ENCODE results near the gene KRT17. TPM values are rescaled to one million over a fixed set of nuclear protein-coding genes. Genes with fewer than 3 reads are reported as not detected.
A peak's percentile ranks its signal among the peaks of the same experiment; 100 is the strongest.

KRT17 gene
- total and polyA plus RNA-seq, 4 donors = 0.66 to 1.5 (median 0.69) TPM; not detected in 1

DNA sequence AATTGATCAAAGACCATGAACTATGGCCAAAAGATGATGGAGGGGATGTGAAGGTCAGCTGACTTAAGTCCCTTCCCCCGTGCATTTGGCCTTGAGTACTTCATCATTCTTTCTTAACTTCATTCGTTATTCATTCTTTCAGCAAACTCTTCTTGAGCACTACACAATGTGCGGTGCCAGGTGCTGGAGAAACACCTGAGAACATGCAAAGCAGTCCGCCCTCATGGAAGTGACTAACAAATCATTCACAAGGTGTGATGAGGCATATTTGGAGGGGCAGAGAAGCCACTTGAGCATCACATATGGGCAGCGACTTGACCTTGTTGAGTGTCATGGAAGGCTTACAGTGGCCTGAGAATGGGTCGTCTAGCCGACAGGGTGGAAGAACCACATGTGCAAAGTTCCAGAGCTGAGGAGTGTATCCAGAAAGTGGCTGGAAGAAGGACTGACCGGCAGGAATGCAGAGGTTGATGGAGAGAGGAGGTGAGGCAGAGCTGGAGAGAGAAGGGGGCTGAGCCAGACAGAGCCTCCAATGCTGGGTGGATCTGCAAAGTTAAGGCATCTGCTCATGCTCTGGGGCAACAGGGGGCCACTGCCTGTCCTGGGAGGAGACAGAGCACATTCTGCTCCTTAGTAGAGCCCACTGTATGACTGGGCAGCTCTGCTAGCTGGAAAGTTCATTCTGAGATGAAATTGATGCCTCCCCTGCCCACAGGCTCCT lies 39.2 kb upstream of the KRT17 start:
- WGBS (ENCODE audit: insufficient coverage) = 73% methylated on average over 6 of the region's 8 CpGs
- Histone ChIP-seq H3K27me3 (ENCODE audit: control insufficient read depth, insufficient read depth, low read length) (no peaks in the 10 kb centered on the region), H3K4me1 (ENCODE audit: control insufficient read depth, insufficient read depth, low read length) (peaks cover 26% of the 10 kb centered on the region), H3K36me3 (ENCODE audit: control insufficient read depth, insufficient read depth, low read length) (no peaks in the 10 kb centered on the region), H3K27ac (ENCODE audit: low read depth, low read length) (no peak overlapping the region), H3K4me3 (ENCODE audit: low read depth, low read length) (no peak overlapping the region), H3K9me3 (ENCODE audit: control insufficient read depth, insufficient read depth, low read length) (no peaks in the 10 kb centered on the region)
- no peak for DNase-seq (ENCODE audit: low read depth in 4 of 6, low spot score in 6 of 6)

DNA sequence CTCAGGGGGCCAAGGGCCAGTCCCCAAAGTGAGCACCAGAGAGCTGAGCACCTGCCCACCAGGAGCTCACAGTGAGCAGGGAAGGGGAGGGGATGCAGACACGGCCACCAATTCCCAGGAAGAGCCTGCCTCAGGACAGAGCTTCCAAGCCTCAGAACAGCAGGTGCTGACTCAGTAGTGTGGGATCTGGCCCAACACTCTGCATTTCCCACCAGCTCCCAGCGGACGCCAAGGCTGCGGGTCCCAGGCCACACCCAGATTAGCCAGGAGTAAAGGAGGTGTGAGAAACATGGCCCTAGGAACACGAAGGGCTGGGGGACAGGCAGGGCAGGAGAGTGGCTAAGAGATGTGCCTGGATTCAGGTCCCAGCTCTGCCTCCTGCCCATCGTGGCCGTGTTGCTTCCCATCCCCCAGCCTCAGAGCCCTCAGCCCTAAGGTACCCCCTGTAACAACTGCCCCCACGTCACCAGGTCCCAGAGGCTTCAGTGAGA lies 35.9 kb upstream of the KRT17 start:
- peaks cover 8% of the 10 kb centered on the region for H3K4me1 ChIP-seq (ENCODE audit: control insufficient read depth, insufficient read depth, low read length)
- H3K9me3 ChIP-seq (ENCODE audit: control insufficient read depth, insufficient read depth, low read length) = no peaks in the 10 kb centered on the region
- WGBS (ENCODE audit: insufficient coverage) = 84% methylated on average over 4 of the region's 8 CpGs
- no peaks in the 10 kb centered on the region for H3K36me3 ChIP-seq (ENCODE audit: control insufficient read depth, insufficient read depth, low read length)
- no peaks in the 10 kb centered on the region for H3K27me3 ChIP-seq (ENCODE audit: control insufficient read depth, insufficient read depth, low read length)
- DNase-seq (ENCODE audit: low read depth in 4 of 6, low spot score in 6 of 6) = no peak
- no peak overlapping the region for H3K27ac ChIP-seq (ENCODE audit: low read depth, low read length)
- H3K4me3 ChIP-seq (ENCODE audit: low read depth, low read length) = no peak overlapping the region

DNA sequence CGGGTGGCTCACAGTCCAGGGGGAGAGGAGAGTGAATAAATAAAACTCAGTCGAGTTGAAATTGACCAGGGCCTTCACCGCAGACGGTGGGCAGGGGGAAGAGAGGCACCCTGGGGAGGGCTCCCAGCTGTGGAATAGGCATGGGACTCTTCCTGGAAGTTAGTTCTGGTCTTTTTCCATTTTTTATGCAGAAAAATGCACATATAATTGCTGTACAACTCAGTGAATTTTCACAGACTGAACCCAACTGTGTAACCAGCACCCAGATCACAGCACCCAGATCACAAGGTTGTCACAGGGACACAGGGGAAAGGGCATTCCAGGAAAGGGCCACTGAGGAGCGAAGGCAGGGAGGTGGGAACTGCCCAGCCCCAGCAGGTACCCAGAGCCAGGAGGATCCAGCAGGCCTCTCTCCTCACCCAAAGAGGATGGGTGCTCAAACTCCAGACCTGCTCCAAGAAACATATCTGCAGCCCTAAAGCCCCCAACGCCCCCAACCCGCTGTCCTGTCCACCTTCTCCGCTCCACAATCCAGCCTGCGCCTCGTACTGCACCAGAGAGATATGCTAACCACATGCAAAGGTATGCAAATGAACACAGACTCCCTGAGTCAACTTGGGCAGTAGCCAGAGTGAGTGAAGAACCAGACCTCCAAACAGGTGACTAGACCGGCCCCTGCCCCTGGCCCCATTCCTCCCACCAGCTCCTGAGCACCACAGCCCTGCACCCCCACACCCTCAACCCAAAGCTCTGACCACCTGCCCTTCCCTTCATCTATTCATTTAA lies 35.2 kb upstream of the KRT17 start:
- Histone ChIP-seq H3K36me3 (ENCODE audit: control insufficient read depth, insufficient read depth, low read length) (no peaks in the 10 kb centered on the region), H3K27ac (ENCODE audit: low read depth, low read length) (no peak overlapping the region), H3K27me3 (ENCODE audit: control insufficient read depth, insufficient read depth, low read length) (no peaks in the 10 kb centered on the region), H3K4me1 (ENCODE audit: control insufficient read depth, insufficient read depth, low read length) (peaks cover 9% of the 10 kb centered on the region), H3K4me3 (ENCODE audit: low read depth, low read length) (no peak overlapping the region), H3K9me3 (ENCODE audit: control insufficient read depth, insufficient read depth, low read length) (no peaks in the 10 kb centered on the region)
- WGBS (ENCODE audit: insufficient coverage) = 96% methylated on average over 6 of the region's 11 CpGs
- no peak for DNase-seq (ENCODE audit: low read depth in 4 of 6, low spot score in 6 of 6)

DNA sequence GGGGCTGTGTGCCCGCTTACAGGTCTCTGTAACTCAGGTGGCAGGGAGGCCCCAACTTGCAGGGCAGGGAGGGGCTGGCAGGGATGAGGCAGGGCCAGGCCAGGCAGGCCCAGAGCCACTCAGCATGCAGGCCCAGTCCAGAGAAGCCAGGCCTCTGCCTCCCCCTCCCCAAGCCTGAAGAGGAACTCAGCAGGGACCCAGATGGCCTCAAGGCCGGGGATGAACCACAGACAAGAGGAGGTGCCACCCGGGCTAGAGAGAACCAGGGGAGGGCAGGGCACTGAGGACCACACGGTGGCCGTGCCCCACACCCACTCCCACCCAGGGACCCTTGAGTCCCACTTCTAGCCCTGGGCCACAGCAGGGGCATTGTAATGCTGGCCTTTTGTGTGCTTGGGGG lies 34.5 kb upstream of the KRT17 start:
- 84% methylated on average over 2 of the region's 5 CpGs for WGBS (ENCODE audit: insufficient coverage)
- no peak for DNase-seq (ENCODE audit: low read depth in 4 of 6, low spot score in 6 of 6)
- no peaks in the 10 kb centered on the region for H3K9me3 ChIP-seq (ENCODE audit: control insufficient read depth, insufficient read depth, low read length)
- no peaks in the 10 kb centered on the region for H3K36me3 ChIP-seq (ENCODE audit: control insufficient read depth, insufficient read depth, low read length)
- H3K4me3 ChIP-seq (ENCODE audit: low read depth, low read length) = no peak overlapping the region
- no peaks in the 10 kb centered on the region for H3K27me3 ChIP-seq (ENCODE audit: control insufficient read depth, insufficient read depth, low read length)
- no peak overlapping the region for H3K27ac ChIP-seq (ENCODE audit: low read depth, low read length)
- H3K4me1 ChIP-seq (ENCODE audit: control insufficient read depth, insufficient read depth, low read length) = peaks cover 9% of the 10 kb centered on the region

DNA sequence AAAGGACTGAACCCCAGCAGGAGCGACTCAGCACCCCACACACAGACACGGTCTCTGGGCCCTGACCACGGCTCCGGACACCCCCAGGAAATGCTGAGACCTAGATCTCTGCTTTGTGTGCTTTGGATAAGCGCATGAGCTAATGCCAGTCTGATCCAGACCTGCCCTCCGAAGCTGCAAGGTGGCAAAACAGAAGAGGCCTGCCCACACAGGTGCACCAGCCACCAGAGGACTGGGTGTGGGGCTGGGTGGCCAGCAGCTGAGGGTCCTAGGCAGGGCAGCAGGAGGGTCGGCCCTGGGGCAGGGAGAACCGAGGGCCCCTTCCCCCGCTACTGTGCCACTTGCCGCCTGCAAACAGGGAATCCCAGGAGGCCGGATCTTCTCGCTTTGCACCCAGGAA lies 33.6 kb upstream of the KRT17 start:
- H3K4me3 ChIP-seq (ENCODE audit: low read depth, low read length) = no peak overlapping the region
- DNase-seq (ENCODE audit: low read depth in 4 of 6, low spot score in 6 of 6) = no peak
- 69% methylated on average over 12 of the region's 12 CpGs for WGBS (ENCODE audit: insufficient coverage)
- no peaks in the 10 kb centered on the region for H3K27me3 ChIP-seq (ENCODE audit: control insufficient read depth, insufficient read depth, low read length)
- no peak overlapping the region for H3K27ac ChIP-seq (ENCODE audit: low read depth, low read length)
- no peaks in the 10 kb centered on the region for H3K9me3 ChIP-seq (ENCODE audit: control insufficient read depth, insufficient read depth, low read length)
- H3K4me1 ChIP-seq (ENCODE audit: control insufficient read depth, insufficient read depth, low read length) = peaks cover 9% of the 10 kb centered on the region
- H3K36me3 ChIP-seq (ENCODE audit: control insufficient read depth, insufficient read depth, low read length) = no peaks in the 10 kb centered on the region

DNA sequence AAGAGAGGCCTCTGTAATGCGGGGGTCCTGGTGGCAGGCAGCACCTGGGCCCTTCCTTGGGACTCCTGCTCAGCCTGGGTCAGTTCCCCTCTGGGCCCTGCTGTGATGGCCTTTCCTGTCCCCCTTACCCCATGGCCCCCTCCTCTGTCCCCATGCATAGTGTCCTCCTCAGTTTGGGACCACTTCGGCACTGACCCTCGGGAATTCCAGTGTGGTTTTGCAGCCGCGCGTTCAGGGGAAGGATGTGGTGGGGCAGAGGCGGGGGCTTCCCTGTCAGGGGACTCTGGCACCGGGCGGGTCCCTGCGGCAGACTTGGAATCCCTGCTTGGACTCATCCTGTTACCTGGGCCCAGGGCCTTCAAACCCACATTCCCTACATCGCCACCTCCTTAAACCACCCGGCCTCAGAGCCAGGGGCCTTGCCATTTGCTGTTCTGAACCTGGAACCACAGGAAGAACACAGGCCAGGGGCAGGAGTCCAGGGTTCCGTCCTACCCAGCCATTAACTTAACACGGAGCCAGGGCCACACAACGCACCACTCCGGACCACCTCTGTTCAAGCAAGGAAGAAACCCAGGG lies 32.9 kb upstream of the KRT17 start:
- Histone ChIP-seq H3K9me3 (ENCODE audit: control insufficient read depth, insufficient read depth, low read length) (no peaks in the 10 kb centered on the region), H3K4me1 (ENCODE audit: control insufficient read depth, insufficient read depth, low read length) (peaks cover 9% of the 10 kb centered on the region), H3K4me3 (ENCODE audit: low read depth, low read length) (no peak overlapping the region), H3K36me3 (ENCODE audit: control insufficient read depth, insufficient read depth, low read length) (no peaks in the 10 kb centered on the region), H3K27me3 (ENCODE audit: control insufficient read depth, insufficient read depth, low read length) (no peaks in the 10 kb centered on the region), H3K27ac (ENCODE audit: low read depth, low read length) (no peak overlapping the region)
- DNase-seq (ENCODE audit: low read depth in 4 of 6, low spot score in 6 of 6) = no peak
- 96% methylated on average over 12 of the region's 16 CpGs for WGBS (ENCODE audit: insufficient coverage)

DNA sequence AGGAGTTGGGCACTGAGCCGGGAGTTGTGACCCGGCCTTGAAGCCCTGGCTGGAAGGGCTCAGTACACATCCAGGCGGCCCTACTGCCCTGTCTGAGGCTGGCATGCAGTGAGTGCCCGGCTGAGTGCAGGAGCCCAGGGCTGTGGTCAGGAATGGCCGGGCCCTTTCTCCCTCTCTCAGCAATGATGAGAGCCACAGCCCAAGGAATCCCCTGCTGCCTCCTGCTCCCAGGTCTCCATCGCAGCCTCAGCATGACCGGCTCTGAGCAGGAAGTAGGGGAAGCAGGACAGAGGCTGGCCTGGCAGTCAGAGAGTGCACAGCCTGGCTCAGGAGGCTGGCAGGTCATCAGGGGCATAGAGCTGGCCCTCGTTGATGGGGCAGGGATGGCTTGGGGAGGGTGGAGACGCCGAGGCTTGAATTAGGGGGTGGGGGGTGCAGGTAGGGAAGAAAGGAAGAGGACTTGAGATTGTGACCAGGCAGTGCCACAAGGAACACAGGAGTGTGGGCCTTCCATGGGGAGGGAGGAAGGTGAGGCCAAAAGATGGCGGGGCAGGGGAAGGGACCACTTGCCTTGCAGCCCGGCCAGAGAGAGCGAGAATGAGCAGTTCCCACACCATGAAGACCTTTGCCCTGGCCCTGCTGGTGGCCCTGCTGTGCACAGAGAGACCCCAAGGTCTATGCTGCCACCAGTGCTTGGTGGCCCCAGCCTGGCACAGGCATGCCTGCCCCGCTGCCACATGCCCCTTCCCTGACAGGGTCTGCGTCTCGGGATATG lies 32.1 kb upstream of the KRT17 start:
- Histone ChIP-seq H3K4me3 (ENCODE audit: low read depth, low read length) (no peak overlapping the region), H3K4me1 (ENCODE audit: control insufficient read depth, insufficient read depth, low read length) (peaks cover 12% of the 10 kb centered on the region), H3K36me3 (ENCODE audit: control insufficient read depth, insufficient read depth, low read length) (no peaks in the 10 kb centered on the region), H3K27ac (ENCODE audit: low read depth, low read length) (no peak overlapping the region), H3K9me3 (ENCODE audit: control insufficient read depth, insufficient read depth, low read length) (no peaks in the 10 kb centered on the region), H3K27me3 (ENCODE audit: control insufficient read depth, insufficient read depth, low read length) (no peaks in the 10 kb centered on the region)
- no peak for DNase-seq (ENCODE audit: low read depth in 4 of 6, low spot score in 6 of 6)
- WGBS (ENCODE audit: insufficient coverage) = 90% methylated on average over 15 of the region's 16 CpGs

DNA sequence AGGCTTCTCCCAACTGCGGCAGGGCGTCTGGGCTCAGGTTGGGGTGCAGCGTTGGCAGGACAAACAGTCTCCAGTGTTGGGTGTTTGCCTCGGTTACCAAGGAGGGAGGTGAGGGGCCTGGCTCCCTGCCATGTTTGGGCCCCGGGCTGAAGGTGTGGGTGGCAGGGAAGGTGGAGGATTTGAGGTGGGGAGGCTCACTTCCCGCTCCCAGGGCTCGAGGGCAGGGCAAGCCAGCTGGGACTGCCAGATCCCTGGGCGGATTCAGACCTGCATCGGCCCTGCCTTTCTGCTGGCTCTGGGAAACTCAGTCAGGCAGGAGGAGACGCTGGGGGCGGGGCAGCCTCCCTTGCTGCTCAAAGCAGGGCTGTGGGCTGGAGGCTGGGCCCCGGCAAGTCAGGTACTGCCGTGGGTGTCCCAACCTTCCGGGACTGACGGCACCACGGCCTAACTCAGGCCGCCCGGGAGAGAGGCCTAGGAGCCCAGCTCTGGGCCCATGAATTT lies 31.3 kb upstream of the KRT17 start:
- H3K4me3 ChIP-seq (ENCODE audit: low read depth, low read length) = no peak overlapping the region
- peaks cover 13% of the 10 kb centered on the region for H3K4me1 ChIP-seq (ENCODE audit: control insufficient read depth, insufficient read depth, low read length)
- H3K27me3 ChIP-seq (ENCODE audit: control insufficient read depth, insufficient read depth, low read length) = no peaks in the 10 kb centered on the region
- no peaks in the 10 kb centered on the region for H3K9me3 ChIP-seq (ENCODE audit: control insufficient read depth, insufficient read depth, low read length)
- no peaks in the 10 kb centered on the region for H3K36me3 ChIP-seq (ENCODE audit: control insufficient read depth, insufficient read depth, low read length)
- 45% methylated on average over 18 of the region's 18 CpGs for WGBS (ENCODE audit: insufficient coverage)
- H3K27ac ChIP-seq (ENCODE audit: low read depth, low read length) = peak overlapping the region; percentile 61
- DNase-seq (ENCODE audit: low read depth in 4 of 6, low spot score in 6 of 6) = no peak
